ENCODE results near the gene BABAM1. TPM values are rescaled to one million over a fixed set of nuclear protein-coding genes. Genes with fewer than 3 reads are reported as not detected.
A peak's percentile ranks its signal among the peaks of the same experiment; 100 is the strongest.

Gene BABAM1
- total and polyA plus RNA-seq, 9 of the 15 experiments (the other 6 are each of a cell fraction or from before 2014, with no cell fraction given) = 14.7 to 160 (median 113) TPM

DNA sequence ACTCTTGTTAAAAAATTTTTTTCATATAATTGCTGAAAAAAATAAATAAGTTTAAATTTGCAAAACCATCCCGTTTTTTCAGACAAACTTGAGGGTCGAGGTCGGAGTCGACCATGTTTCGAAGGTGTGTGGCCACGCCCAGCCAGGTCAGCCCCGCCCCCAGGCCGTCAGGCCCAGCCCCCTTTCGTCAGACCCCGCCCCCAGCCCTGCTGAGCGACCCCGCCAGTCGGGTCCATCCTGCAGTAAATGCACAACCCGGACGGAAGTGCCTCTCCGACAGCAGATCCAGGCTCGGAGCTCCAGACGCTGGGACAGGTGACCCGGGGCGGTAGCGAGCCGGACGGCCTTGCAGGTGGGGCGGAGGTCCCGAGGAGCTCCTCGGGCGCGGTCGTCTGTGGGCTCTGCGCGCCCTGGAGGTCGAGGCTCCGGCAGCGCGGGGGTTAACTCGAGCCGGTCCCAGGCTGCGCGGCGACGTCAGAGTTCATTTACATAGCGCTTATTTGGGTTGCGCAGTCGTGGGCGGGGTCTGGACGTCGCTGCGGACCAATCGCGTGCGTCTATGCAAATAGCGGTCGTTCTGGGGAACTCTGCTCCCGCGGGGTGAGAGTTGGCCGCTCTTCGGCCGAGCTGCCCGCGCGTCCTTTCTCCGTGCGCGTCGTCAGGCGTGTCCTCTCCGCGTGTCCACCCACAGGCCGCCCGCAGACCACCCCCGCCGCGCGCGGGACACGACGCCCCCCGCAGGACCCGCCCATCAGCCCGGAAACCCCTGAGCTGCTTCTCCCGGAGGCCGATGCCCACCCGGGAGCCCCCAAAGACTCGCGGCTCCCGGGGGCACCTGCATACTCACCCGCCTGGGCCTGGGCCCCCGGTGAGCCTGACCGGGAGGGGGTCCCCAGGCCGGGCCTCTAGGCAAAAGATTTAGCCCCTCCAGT is 41.0 kb upstream of the BABAM1 start, which contains the start of gene OCEL1 (continued):
- TF ChIP-seq, protein P1, sequence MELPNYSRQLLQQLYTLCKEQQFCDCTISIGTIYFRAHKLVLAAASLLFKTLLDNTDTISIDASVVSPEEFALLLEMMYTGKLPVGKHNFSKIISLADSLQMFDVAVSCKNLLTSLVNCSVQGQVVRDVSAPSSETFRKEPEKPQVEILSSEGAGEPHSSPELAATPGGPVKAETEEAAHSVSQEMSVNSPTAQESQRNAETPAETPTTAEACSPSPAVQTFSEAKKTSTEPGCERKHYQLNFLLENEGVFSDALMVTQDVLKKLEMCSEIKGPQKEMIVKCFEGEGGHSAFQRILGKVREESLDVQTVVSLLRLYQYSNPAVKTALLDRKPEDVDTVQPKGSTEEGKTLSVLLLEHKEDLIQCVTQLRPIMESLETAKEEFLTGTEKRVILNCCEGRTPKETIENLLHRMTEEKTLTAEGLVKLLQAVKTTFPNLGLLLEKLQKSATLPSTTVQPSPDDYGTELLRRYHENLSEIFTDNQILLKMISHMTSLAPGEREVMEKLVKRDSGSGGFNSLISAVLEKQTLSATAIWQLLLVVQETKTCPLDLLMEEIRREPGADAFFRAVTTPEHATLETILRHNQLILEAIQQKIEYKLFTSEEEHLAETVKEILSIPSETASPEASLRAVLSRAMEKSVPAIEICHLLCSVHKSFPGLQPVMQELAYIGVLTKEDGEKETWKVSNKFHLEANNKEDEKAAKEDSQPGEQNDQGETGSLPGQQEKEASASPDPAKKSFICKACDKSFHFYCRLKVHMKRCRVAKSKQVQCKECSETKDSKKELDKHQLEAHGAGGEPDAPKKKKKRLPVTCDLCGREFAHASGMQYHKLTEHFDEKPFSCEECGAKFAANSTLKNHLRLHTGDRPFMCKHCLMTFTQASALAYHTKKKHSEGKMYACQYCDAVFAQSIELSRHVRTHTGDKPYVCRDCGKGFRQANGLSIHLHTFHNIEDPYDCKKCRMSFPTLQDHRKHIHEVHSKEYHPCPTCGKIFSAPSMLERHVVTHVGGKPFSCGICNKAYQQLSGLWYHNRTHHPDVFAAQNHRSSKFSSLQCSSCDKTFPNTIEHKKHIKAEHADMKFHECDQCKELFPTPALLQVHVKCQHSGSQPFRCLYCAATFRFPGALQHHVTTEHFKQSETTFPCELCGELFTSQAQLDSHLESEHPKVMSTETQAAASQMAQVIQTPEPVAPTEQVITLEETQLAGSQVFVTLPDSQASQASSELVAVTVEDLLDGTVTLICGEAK (IDR thresholded peaks at IDR 0.05) = peak; percentile 64
- TF ChIP-seq, protein P1 (CRISPR knock-in tag; IDR thresholded peaks at IDR 0.05) = no peak
- TF ChIP-seq ZEB2 (IDR thresholded peaks at IDR 0.05) (no peak), DDX20 (tag; IDR thresholded peaks at IDR 0.05; ENCODE audit: low read depth) (no peak), ETV1 (tag; conservative IDR thresholded peaks at IDR 0.05; ENCODE audit: low read depth) (peak; percentile 56), NR2C1 (IDR thresholded peaks at IDR 0.05) (peak; percentile 62; the same call in 1 of the 2 replicates), NR2C1 (tag; IDR thresholded peaks at IDR 0.05) (0 out of 2 replicates have a peak, but pooled peaks have one; percentile 29), HMGN3 (IDR thresholded peaks at IDR 0.05; ENCODE audit: borderline replicate concordance, extremely low read depth, insufficient read length, low read depth, low read length) (peak; percentile 88), BCOR (IDR thresholded peaks at IDR 0.05) (no peak), TEAD2 (tag; IDR thresholded peaks at IDR 0.05) (no peak), RBM22 (IDR thresholded peaks at IDR 0.05; ENCODE audit: low read depth, low read length, poor library complexity, severe bottlenecking) (peak; percentile 60)
- TF ChIP-seq, protein P2, sequence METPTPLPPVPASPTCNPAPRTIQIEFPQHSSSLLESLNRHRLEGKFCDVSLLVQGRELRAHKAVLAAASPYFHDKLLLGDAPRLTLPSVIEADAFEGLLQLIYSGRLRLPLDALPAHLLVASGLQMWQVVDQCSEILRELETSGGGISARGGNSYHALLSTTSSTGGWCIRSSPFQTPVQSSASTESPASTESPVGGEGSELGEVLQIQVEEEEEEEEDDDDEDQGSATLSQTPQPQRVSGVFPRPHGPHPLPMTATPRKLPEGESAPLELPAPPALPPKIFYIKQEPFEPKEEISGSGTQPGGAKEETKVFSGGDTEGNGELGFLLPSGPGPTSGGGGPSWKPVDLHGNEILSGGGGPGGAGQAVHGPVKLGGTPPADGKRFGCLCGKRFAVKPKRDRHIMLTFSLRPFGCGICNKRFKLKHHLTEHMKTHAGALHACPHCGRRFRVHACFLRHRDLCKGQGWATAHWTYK (CRISPR knock-in tag; IDR thresholded peaks at IDR 0.05) = no peak
- TF ChIP-seq, protein P3, sequence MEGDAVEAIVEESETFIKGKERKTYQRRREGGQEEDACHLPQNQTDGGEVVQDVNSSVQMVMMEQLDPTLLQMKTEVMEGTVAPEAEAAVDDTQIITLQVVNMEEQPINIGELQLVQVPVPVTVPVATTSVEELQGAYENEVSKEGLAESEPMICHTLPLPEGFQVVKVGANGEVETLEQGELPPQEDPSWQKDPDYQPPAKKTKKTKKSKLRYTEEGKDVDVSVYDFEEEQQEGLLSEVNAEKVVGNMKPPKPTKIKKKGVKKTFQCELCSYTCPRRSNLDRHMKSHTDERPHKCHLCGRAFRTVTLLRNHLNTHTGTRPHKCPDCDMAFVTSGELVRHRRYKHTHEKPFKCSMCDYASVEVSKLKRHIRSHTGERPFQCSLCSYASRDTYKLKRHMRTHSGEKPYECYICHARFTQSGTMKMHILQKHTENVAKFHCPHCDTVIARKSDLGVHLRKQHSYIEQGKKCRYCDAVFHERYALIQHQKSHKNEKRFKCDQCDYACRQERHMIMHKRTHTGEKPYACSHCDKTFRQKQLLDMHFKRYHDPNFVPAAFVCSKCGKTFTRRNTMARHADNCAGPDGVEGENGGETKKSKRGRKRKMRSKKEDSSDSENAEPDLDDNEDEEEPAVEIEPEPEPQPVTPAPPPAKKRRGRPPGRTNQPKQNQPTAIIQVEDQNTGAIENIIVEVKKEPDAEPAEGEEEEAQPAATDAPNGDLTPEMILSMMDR (IDR thresholded peaks at IDR 0.05 in 2 of 3, conservative IDR thresholded peaks at IDR 0.05 in 1 of 3; ENCODE audit: insufficient read depth in 2 of 3, low read depth in 1 of 3, low read length in 3 of 3) = no peak

Measured in K562 (cell line).